ENCODE results near the gene TGM1. TPM values are rescaled to one million over a fixed set of nuclear protein-coding genes. Genes with fewer than 3 reads are reported as not detected.
A peak's percentile ranks its signal among the peaks of the same experiment; 100 is the strongest.

TGM1 gene
- total RNA-seq, 1 donor from 2014 or later: 10.2 TPM

- TF ChIP-seq CTCF (IDR thresholded peaks at IDR 0.05; ENCODE audit: unreplicated experiment): peak; percentile 56
- Mint-ChIP-seq H3K27me3 (ENCODE audit: low read depth) (no peaks in the 10 kb centered on the region), H3K27ac (peak overlapping the region; percentile 76), H3K4me1 (peaks cover 35% of the 10 kb centered on the region), H3K9me3 (no peaks in the 10 kb centered on the region), H3K4me3 (no peak overlapping the region), H3K36me3 (peaks cover 3% of the 10 kb centered on the region)
- DNase-seq (ENCODE audit: low spot score in 2 of 2, unreplicated experiment in 2 of 2): peak in 1 of 2 experiments; percentile 61
Measured at GRCh38 chr14:24296341-24297157, 33.6 kb upstream of the TGM1 start.

- H3K27me3 Mint-ChIP-seq (ENCODE audit: low read depth): no peaks in the 10 kb centered on the region
- H3K4me3 Mint-ChIP-seq: no peak overlapping the region
- no peaks in the 10 kb centered on the region for H3K9me3 Mint-ChIP-seq
- peaks cover 9% of the 10 kb centered on the region for H3K36me3 Mint-ChIP-seq
- no peak overlapping the region for H3K27ac Mint-ChIP-seq
- DNase-seq (ENCODE audit: low spot score in 2 of 2, unreplicated experiment in 2 of 2): no peak
- H3K4me1 Mint-ChIP-seq: peaks cover 12% of the 10 kb centered on the region
- no peak for TF ChIP-seq CTCF (IDR thresholded peaks at IDR 0.05; ENCODE audit: unreplicated experiment)
Measured at GRCh38 chr14:24293525-24293924, 30.5 kb upstream of the TGM1 start.

GRCh38 chr14:24292118-24292807 lies 29.3 kb upstream of the TGM1 start:
- Mint-ChIP-seq H3K27ac (no peak overlapping the region), H3K36me3 (peaks cover 9% of the 10 kb centered on the region), H3K4me1 (peaks cover 6% of the 10 kb centered on the region), H3K9me3 (no peaks in the 10 kb centered on the region), H3K27me3 (ENCODE audit: low read depth) (no peaks in the 10 kb centered on the region), H3K4me3 (no peak overlapping the region)
- TF ChIP-seq CTCF (IDR thresholded peaks at IDR 0.05; ENCODE audit: unreplicated experiment): no peak
- DNase-seq (ENCODE audit: low spot score in 2 of 2, unreplicated experiment in 2 of 2): no peak

GRCh38 chr14:24291446-24292117 lies 28.6 kb upstream of the TGM1 start:
- no peak for TF ChIP-seq CTCF (IDR thresholded peaks at IDR 0.05; ENCODE audit: unreplicated experiment)
- H3K27ac Mint-ChIP-seq: no peak overlapping the region
- DNase-seq (ENCODE audit: low spot score in 2 of 2, unreplicated experiment in 2 of 2): no peak
- H3K9me3 Mint-ChIP-seq: no peaks in the 10 kb centered on the region
- H3K4me1 Mint-ChIP-seq: no peaks in the 10 kb centered on the region
- H3K27me3 Mint-ChIP-seq (ENCODE audit: low read depth): no peaks in the 10 kb centered on the region
- peaks cover 9% of the 10 kb centered on the region for H3K36me3 Mint-ChIP-seq
- H3K4me3 Mint-ChIP-seq: no peak overlapping the region

GRCh38 chr14:24290746-24291145 lies 27.8 kb upstream of the TGM1 start:
- Mint-ChIP-seq H3K27ac (no peak overlapping the region), H3K36me3 (peaks cover 9% of the 10 kb centered on the region), H3K9me3 (no peaks in the 10 kb centered on the region), H3K4me1 (peaks cover 5% of the 10 kb centered on the region), H3K4me3 (no peak overlapping the region), H3K27me3 (ENCODE audit: low read depth) (no peaks in the 10 kb centered on the region)
- DNase-seq (ENCODE audit: low spot score in 2 of 2, unreplicated experiment in 2 of 2): no peak
- TF ChIP-seq CTCF (IDR thresholded peaks at IDR 0.05; ENCODE audit: unreplicated experiment): no peak

Data from mesothelial cell of epicardium (in vitro differentiated cells).